HepG2 (cell line): ENCODE results near the gene TGM6. TPM values are rescaled to one million over a fixed set of nuclear protein-coding genes. Genes with fewer than 3 reads are reported as not detected.

Source experiments
- ARNTL ChIP-seq: sonication (generic); formaldehyde crosslinking; IDR thresholded peaks from 2 replicates; pipeline ENCODE4 v1.4.0; 2020; ENCODE audit warnings: mild to moderate bottlenecking, missing genetic modification reagents
- E2F5 ChIP-seq: sonication (generic); formaldehyde crosslinking; conservative IDR thresholded peaks from 2 replicates; pipeline ENCODE4 v1.4.0; 2020; ENCODE audit warnings: missing genetic modification reagents
- ELF3 ChIP-seq: IDR thresholded peaks from 2 replicates; pipeline ENCODE4 v1.6.1; 2016; ENCODE audit warnings: missing genetic modification reagents, missing compliant biosample characterization
- HNRNPLL ChIP-seq: fragments of 200-400 bp; formaldehyde crosslinking; IDR thresholded peaks from 2 replicates; pipeline ENCODE4 v1.6.1; 2017; ENCODE audit warnings: mild to moderate bottlenecking, low read depth, low read length; ENCODE audit not compliant: poor library complexity, severe bottlenecking
- IRF2 ChIP-seq: IDR thresholded peaks from 2 replicates; pipeline ENCODE4 v1.6.1; 2018; ENCODE audit warnings: missing genetic modification reagents, missing compliant biosample characterization
- MIXL1 ChIP-seq: IDR thresholded peaks from 2 replicates; pipeline ENCODE4 v1.6.1; 2016
- POLR2AphosphoS5 ChIP-seq: IDR thresholded peaks from 2 replicates; pipeline ENCODE4 v1.6.1; 2012; ENCODE audit warnings: low read depth, low read length
- TBL1XR1 ChIP-seq: fragments of 150-350 bp; IDR thresholded peaks from 2 replicates; pipeline ENCODE4 v1.6.1; 2014; ENCODE audit warnings: borderline replicate concordance, low read length; ENCODE audit not compliant: partially characterized antibody
- THAP11 ChIP-seq: IDR thresholded peaks from 2 replicates; pipeline ENCODE4 v1.6.1; 2016; ENCODE audit warnings: missing biosample characterization, missing genetic modification reagents
- TSC22D2 ChIP-seq: sonication (generic); formaldehyde crosslinking; IDR thresholded peaks from 2 replicates; pipeline ENCODE4 v1.5.1; 2020; ENCODE audit warnings: missing genetic modification reagents, mild to moderate bottlenecking, borderline replicate concordance
- U2AF1 ChIP-seq: fragments of 200-400 bp; formaldehyde crosslinking; optimal IDR thresholded peaks from 2 replicates; pipeline ENCODE3; 2017; ENCODE audit warnings: mild to moderate bottlenecking, low read depth, low read length
- XRCC5 ChIP-seq: fragments of 200-400 bp; formaldehyde crosslinking; optimal IDR thresholded peaks from 2 replicates; pipeline ENCODE3; 2017; ENCODE audit warnings: mild to moderate bottlenecking, low read length
- ZMAT5 ChIP-seq: sonication (generic); formaldehyde crosslinking; IDR thresholded peaks from 2 replicates; pipeline ENCODE4 v1.5.0; 2020; ENCODE audit warnings: mild to moderate bottlenecking, low read depth, missing genetic modification reagents, borderline replicate concordance
- ZNF280D ChIP-seq: sonication (generic); formaldehyde crosslinking; IDR thresholded peaks from 2 replicates; pipeline ENCODE4 v1.5.1; 2020; ENCODE audit warnings: mild to moderate bottlenecking, missing genetic modification reagents
- ZNF329 ChIP-seq: sonication (generic); formaldehyde crosslinking; IDR thresholded peaks from 2 replicates; pipeline ENCODE4 v1.9.0; 2021; ENCODE audit warnings: low read depth, mild to moderate bottlenecking, missing genetic modification reagents
- ZNF512 ChIP-seq: sonication (generic); formaldehyde crosslinking; IDR thresholded peaks from 2 replicates; pipeline ENCODE4 v1.4.0; 2020; ENCODE audit warnings: mild to moderate bottlenecking, missing genetic modification reagents
- ZNF570 ChIP-seq: sonication (generic); formaldehyde crosslinking; IDR thresholded peaks from 2 replicates; pipeline ENCODE4 v1.4.0; 2020; ENCODE audit warnings: mild to moderate bottlenecking, missing genetic modification reagents, borderline replicate concordance
- ZNF576 ChIP-seq: sonication (generic); formaldehyde crosslinking; IDR thresholded peaks from 2 replicates; pipeline ENCODE4 v1.4.0; 2020; ENCODE audit warnings: mild to moderate bottlenecking, missing genetic modification reagents
- ZNF580 ChIP-seq: IDR thresholded peaks from 2 replicates; pipeline ENCODE4 v1.6.1; 2016; ENCODE audit warnings: low read depth, borderline replicate concordance
- ZNF703 ChIP-seq: sonication (generic); formaldehyde crosslinking; IDR thresholded peaks from 2 replicates; pipeline ENCODE4 v1.5.1; 2020; ENCODE audit warnings: missing genetic modification reagents, mild to moderate bottlenecking, moderate library complexity, borderline replicate concordance
- polyA plus RNA-seq, 8 experiments: library from polyadenylated mRNA; depleted of rRNA in 3 of 8; stranded (reverse) in 7 of 8; unstranded in 1 of 8; fragments of >200 nt; fragmentation: Illumina TruSeq in 4 of 8; extraction: Trizol in 4 of 8; gene quantifications; 2 replicates each; pipeline versions ENCODE4 v1.2.1 to v1.2.3, GENCODE V29; 2011 to 2016; ENCODE audit warnings: low read depth in 4 of 8, missing spikeins in 1 of 8, mixed read lengths in 1 of 8; ENCODE audit not compliant: insufficient read depth in 1 of 8
- total RNA-seq, 5 experiments: library from RNA; depleted of rRNA; stranded (reverse); fragments of >200 nt; fragmentation: Illumina TruSeq; extraction: Trizol; gene quantifications; 2 replicates each; pipeline ENCODE4 v1.2.3, GENCODE V29; 2016; ENCODE audit warnings: low read depth in 1 of 5

TGM6 gene
- total and polyA plus RNA-seq, 2 of the 13 experiments (the other 11 are each of a cell fraction or from before 2014, with no cell fraction given), result not detected

GRCh38 chr20:2476742-2477615 is 96.3 kb downstream of the TGM6 start (continued):
- 0 out of 2 replicates have a peak, but pooled peaks have one; percentile 6 for TF ChIP-seq ZNF512
- no peak for TF ChIP-seq ARNTL (CRISPR knock-in tag)
- no peak for TF ChIP-seq TSC22D2 (CRISPR knock-in tag)
- 0 out of 2 replicates have a peak, but pooled peaks have one; percentile 45 for TF ChIP-seq MIXL1 (CRISPR knock-in tag)
- no peak for TF ChIP-seq IRF2
- no peak for TF ChIP-seq E2F5 (CRISPR knock-in tag)
- TF ChIP-seq ZNF703 (CRISPR knock-in tag), result no peak
- TF ChIP-seq THAP11 (CRISPR knock-in tag), result 0 out of 2 replicates have a peak, but pooled peaks have one; percentile 18
- peak; percentile 4; the same call in 1 of the 2 replicates for TF ChIP-seq ELF3 (CRISPR knock-in tag)
- TF ChIP-seq ZNF580 (CRISPR knock-in tag), result no peak
- no peak for TF ChIP-seq ZNF576
- no peak for TF ChIP-seq ZMAT5
- TF ChIP-seq XRCC5, result peak; percentile 78
- no peak for TF ChIP-seq ZNF570 (CRISPR knock-in tag)
- TF ChIP-seq HNRNPLL, result no peak
- TF ChIP-seq POLR2AphosphoS5, result no peak
- no peak; the same call in 1 of the 2 replicates for TF ChIP-seq ZNF280D (CRISPR knock-in tag)
- TF ChIP-seq U2AF1, result no peak
- TF ChIP-seq TBL1XR1, result no peak
- TF ChIP-seq ZNF329, result no peak
